ENCODE results near the gene SORBS1.

Gene SORBS1

DNA sequence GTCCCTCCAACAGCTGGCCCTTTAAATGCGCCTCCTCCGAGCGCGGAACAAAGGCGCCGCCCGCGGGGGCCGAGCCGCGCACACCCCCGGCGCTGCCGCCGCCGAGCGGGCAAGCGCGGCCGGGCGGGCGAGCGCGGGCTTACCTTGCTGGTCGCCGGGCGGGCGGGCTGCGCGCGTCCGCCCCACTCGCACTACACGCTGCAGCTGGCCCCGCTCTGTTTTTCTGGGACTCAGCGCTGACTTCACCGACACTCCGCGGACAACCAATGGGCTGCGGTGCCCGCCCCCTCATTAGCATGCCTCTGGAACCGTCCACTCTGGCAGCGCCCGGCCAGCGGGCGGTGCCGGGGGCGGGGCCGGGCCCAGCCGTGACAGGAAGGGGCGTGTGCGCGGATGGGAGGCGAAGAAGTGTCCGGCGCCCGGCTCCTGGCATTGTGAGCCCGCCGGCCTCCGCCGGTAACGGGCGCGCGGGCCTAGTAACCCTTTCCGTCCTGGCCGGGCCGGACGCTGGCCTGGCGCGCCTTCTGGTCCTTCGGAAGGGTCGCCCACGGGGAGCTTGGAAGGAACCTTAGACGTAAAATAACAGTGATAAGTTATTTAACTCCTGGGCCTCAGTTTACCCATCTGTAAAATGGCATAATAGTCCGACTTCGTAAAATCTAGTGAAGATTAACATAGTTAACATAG is at the start of gene SORBS1:
Gene SORBS1 (minus strand): TSS at position 195 of the 687 bp plus-strand sequence. CDS start 120,236 bp downstream, outside the sequence.
- DNase-seq (ENCODE audit: low read depth): peak; percentile 92

DNA sequence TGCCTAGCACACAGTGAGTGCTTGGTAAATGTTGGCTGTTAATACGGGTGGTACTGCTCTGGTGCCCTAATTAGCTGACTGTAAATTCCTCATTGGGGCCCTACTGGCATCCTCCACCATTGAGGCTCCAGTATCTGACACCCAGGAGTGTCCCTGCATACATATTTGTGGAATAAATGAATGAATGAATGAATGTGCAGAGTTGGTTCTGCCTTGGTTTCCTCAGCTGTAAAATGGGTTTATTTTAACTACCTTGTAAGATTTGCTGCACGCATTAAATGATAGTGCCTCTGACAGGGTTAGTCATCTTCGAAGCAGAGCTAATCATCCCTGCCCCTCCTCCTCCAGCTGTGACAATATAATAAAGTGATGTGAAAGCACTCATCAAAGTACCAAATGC is 49.6 kb upstream of the SORBS1 start:
- no peak for DNase-seq (ENCODE audit: low read depth)

DNA sequence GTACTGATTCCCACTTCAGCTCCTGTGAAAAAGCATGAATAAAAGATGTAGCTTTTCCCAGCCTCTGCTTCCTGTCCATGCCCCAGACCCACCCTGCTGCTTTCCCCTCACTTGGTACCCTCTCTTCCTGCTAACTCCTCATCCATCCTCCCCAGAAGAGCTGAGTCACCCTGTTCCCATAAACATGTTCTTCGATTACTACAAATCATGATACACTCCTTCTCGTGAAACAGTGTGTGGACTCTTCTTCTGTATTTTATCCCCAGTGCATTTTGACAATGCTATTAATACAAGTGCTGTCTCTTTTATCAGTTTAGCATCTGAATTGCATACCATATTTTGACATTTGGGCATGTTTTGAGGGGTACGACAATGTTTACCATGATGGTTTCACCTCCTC is 45.8 kb upstream of the SORBS1 start:
- DNase-seq (ENCODE audit: low read depth): no peak

DNA sequence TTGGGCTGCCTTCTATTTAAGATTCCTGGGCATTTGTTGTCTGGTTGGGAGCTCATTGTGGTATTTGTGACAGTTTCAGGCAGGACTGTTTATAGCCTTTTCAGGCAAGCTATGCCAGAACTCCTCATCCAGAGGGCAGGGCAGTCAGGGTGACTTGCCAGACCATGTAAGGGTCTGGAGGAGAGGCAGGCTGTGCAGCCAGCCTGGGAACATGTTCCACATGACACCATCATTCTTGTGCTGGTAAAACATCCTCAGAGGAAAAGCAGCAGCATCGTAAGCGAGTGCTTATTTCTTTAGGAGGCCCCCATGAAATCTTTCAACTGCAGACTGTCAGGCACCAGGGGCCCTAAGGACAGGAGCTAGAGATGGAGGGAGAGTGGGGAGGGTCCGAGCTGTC is 44.0 kb upstream of the SORBS1 start:
- DNase-seq (ENCODE audit: low read depth): no peak

DNA sequence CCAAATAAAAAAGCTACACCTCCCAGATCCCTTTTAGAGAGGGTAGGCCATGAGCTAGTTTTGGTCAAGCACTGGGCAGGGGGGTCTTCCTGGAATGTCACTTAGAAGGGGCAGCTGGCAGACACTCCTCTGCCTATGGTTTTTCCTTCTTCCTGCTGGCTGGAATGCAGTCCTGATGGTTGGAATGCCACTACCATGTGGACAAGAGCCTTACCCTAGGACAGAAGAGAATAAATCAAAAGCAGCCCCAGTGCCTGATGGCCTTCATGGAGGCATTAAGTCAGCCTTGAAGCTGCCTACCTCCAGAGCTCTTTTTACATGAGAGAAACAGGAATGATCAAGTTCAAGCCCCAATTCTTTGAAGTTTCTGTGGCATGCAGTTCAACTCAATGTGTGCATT is 43.5 kb upstream of the SORBS1 start:
- no peak for DNase-seq (ENCODE audit: low read depth)

DNA sequence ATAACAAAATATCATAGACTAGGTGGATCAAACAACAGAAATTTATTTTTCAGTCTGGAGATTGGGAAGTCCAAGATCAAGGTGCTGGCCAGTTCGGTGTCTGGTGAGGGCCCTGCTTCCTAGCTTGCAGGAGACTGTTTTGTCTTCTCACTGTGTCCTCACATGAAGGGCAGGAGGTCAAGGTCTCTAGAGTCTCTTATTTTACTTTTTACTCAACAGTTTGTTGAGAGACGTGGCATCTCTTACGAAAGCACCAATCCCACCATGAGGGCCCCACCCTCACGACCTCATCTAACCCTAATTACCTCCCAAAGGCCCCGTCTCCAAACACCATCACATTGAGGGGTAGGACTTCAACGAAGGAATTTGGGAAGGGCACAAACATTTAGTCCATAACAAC is 41.2 kb upstream of the SORBS1 start:
- no peak for DNase-seq (ENCODE audit: low read depth)

DNA sequence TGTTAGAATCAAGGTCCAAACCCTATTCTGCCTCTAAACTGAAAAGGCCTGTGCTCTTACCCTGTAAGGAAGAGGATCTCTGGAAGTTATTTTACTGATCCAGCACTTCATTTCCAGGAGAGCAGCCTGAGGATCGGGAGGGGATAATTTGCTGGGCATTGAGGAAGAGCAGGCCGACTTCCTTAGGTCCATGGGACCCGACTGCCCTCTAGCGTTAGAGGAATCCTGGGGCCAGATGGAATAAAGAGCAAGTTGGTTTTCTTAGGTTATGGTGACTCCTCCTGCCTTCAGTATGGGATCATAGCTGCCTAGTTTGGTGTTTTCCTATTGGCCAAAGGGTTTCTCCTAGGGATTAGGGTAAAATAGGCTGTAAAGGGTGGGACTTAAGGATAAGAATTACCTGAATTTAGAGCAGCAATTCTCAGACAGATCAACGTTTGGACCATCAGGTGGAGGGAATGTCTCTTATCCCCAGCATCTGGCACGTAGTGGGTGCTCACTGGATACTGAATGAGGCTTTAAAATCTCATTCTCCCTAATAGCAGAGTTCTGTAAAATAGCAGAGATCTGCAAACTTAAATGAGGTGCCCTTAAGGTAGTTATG is 40.0 kb upstream of the SORBS1 start:
- peak; percentile 76 for DNase-seq (ENCODE audit: low read depth)

DNA sequence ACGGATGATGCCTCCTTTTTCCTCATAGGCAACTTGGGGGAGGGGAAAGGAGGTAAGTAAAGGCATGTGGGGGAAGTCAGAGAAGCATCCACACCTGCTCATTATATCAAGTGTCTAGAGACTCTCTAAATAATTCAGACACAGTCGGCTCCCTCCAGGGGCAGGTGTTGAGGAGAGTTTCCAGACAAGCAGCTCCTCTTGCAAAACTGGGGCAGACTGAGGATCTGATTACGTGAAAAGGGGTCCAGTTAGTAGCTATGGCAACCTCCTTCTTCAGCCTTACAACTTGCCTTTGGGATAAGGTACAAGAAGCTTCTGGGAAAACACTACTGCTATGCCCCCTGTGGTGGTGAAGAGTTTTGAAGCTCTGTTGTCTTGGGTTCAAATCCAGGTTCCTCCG is 39.0 kb upstream of the SORBS1 start:
- DNase-seq (ENCODE audit: low read depth): no peak

DNA sequence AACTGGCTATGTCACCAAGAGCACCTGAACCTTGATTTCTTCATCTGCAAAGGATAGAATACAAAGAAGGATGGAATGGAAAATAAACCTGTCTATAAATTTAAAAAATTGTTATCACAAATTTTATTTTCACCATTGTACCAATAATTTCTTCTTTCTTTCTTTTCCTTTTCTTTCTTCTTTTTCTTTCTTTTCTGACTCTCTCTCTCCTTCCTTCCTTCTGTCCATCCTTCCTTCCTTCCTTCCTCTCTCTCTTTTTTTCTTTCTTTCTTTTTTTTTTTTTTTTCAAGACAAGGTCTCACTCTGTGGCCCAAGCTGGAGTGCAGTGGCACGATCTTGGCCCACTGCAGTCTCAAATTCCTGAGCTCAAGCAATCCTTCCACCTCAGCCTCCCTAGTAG is 36.6 kb upstream of the SORBS1 start:
- no peak for DNase-seq (ENCODE audit: low read depth)

DNA sequence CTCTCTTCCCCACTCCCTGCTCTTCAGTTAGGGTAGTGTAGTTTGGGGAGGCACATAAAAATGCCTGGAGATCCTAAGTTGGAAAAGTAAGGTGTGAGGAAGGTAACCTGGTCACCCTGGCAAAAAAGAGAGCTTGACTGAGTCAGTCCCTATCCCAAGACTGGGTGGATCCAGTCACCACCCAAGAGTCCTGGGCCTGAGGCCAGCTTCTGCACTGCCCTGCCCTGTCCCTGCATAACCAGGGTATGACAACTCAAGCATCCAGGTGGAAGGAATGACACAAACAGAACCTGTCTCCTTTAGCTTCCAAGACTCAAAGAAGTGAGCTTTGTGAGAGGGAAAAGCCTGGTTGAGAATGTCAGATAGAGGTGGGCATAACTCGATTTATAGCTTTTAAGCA is 26.9 kb upstream of the SORBS1 start:
- DNase-seq (ENCODE audit: low read depth): no peak

DNA sequence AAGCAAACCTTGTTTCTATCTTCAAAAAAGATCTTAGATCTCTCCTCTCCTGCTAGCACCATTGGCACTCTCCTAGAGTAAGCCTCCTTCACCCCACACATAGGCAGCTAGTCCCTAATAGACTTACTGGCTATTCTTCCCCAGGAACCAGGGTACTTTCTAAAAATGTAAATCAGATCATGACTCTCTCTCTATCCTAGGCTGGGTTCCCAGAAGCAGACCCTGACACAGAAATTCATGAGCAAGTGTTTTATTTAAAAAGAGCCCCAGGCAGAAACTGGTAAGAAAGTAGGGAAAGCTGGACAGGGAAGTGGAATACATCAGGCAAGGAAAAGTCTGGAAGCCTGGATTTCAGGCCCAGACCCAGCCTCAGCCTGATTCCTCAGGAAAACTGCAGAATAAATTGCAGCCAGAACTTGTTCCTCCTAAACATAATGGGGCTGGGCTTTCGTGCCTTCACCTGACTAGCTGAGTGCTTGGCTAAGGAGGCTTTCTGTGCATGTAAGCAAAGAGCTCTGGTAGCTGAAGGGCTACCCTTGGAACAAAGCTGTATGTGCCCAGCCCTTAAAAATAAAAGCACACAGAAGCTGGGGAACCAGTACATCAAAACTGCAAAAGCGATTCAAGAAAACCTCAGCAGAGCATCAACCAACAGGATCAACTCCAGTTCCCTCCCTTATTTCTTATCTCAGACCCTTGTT is 18.8 kb upstream of the SORBS1 start:
- no peak for DNase-seq (ENCODE audit: low read depth)

DNA sequence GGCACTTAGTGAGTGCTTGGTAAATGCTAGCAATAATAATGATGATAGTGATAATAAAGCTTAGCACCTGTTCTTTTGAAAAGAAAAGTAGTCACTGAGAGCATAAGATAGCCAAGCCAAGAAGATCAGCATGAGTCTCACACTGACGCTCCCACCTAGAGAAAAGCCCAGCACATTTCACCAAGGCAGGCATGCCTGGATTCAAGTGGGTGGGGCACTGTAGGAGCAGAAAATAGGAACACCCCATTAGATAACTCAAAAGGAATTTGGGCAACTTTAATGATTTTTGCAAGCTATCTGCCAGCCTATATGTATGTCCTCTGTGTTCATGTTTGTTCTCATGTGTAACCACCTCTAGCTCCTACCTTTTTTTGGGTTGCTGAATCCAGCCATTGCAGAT is 18.1 kb upstream of the SORBS1 start:
- no peak for DNase-seq (ENCODE audit: low read depth)

DNA sequence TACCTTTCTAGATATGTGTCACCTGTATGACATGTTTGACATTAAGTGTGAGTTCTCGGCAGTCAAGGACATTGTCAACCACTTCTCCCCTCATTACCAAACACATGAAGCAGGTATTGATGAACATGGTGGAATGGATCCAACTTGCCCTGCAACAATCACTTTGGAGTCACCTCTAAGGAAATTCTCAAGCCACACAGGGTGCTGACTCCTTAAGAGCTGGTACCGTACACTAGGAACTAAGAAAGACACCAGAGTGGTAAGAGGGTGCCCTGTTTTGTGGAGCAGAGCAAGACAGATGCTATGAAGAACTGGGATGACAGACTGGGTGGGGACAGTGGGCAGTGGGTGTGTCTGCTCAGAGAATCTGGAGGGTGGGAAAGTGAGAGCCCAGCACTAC is 17.4 kb upstream of the SORBS1 start:
- DNase-seq (ENCODE audit: low read depth): no peak

DNA sequence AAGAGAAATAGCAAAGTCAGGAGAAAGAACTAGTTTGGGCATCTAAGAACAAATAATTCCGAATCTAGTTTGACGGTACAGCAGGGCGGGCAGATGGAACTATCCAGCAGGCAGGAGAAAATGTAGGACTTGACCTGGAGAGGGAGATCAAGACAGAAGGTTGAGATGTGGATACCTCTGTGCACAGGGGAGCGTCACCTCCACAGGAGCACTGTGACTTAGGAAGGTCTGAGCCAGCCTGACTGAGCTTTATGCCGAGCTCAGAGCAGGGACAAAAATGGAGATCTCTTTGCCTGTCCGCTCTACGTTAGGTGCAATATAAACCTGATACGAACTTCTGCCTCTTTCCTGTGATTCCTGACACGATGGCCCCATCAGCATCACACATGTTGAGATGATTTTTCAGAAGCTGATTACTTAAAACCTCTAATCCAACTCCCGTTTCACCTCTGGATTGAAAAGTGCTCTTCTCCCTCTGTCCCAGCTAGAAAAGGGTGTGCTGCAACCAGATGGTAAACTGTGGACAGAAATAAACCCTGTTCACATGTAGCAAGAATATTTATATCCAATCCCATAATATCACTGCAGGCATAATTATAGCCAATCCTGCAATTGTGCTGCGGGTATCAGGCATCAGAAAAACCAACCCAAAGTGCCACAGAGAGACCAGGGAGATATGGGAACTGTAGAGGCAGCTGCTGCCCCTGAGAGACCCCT is 13.6 kb upstream of the SORBS1 start:
- no peak for DNase-seq (ENCODE audit: low read depth)

DNA sequence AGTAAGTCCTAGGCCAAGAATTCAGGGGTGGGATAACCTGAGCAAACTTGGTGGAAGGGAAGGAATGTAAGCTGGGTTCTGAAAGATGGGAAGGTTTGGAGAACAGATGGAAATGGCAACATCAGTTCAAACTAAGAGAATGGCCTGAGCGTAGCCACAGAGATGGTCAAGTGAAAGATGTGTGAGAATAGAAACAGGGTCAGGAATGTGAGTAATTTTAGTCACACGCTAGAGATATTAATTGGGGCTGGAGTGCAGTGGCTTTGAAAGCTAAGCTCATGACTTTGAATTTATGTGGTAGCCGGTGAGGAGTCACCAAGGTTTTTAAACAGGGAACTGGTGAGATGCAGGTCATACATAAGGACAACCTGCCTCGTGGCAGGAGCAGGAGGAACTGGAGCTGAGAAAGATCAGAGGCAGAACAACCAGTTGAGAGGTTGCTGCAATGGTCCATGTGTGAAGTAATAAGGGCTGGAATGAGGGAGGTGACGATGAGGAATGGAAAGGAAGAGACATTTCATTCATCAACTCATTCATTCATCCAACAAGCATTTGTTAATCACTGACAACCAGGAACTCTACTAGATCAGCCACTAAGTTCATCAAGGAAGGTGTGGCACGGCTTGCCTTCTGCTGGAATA is 12.9 kb upstream of the SORBS1 start:
- DNase-seq (ENCODE audit: low read depth): no peak

DNA sequence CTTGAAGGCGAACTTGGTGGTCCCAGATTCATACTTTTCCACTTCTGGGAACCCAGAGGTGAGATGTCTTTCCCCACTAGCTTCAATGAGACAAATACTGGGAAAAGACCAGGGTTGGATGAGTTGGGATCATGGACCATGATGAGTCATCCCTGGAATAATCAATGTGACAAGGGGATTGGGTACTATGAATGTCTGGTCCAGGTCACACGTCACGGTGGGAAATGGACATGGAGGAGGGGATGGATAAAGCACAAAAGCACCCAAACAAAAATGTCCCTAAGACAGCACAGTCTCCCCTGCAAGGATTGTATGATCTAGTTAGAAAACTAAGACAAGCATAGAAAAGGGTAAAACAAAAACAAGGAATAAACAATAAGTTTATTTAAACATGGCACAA is 12.4 kb upstream of the SORBS1 start:
- DNase-seq (ENCODE audit: low read depth): no peak

DNA sequence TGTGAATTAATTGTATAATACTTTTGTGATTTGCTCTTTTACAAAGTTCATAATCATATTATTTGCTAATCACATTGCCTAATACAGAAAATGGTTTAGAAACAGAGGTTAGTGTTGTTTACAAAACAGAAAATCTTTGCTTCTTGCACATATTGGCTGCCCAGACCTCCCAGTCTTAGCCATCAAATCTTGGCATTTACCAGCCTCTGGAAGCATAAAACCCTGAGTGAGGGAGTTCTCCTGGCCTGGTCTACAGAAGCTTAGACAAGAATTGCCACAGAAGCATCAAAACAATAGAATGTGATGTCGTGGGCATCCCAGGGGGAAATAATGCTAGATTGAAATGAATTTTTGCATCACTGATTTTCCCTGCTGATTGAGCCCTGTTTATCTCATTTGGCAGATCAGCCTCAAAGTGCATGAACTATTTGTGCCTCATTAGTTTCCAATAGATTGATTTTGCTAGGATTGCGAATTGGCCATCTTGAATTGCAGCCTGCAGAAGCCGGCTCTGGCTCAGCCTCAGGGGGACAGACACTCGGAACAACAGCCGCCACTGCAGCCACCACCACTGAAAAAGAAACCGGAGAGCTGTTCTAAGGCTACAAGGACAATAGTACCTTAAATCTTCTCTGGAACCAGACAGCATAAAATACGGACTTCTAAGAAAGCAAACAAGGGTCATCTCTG is 11.1 kb upstream of the SORBS1 start:
- no peak for DNase-seq (ENCODE audit: low read depth)

DNA sequence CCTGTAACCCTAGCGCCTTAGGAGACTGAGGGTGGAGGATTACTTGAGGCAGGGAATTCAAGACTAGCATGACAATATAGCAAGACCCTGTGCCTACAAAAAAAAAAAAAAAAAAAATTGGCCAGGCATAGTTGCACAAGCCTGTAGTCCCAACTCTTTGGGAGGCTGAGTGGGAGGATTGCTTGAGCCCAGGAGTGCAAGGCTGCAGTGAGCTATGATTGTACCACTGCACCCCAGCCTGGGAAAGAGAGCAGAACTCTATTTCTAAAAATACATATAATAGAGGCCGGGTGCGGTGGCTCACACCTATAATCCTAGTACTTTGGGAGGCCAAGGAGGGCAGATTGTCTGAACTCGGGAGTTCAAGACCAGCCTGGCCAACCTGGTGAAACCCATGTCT is 10.2 kb upstream of the SORBS1 start:
- no peak for DNase-seq (ENCODE audit: low read depth)

DNA sequence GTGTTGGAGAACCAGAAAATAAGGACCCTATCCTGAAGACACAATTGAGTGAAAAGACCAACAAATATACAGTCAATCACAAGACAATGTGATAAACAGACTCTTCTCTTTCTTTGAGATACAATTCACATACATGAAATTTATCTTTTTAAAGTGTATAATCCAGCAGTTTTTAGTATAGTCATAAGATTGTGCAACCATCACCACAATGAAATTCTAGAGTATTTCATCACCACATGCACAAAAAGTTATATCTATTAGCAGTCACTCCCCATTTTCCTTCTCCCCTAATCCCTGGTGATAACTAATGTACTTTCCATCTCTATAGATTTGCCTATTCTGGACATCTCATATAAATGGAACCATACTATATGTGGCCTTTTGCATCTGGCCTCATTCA is 8.2 kb upstream of the SORBS1 start:
- peak; percentile 6 for DNase-seq (ENCODE audit: low read depth)

DNA sequence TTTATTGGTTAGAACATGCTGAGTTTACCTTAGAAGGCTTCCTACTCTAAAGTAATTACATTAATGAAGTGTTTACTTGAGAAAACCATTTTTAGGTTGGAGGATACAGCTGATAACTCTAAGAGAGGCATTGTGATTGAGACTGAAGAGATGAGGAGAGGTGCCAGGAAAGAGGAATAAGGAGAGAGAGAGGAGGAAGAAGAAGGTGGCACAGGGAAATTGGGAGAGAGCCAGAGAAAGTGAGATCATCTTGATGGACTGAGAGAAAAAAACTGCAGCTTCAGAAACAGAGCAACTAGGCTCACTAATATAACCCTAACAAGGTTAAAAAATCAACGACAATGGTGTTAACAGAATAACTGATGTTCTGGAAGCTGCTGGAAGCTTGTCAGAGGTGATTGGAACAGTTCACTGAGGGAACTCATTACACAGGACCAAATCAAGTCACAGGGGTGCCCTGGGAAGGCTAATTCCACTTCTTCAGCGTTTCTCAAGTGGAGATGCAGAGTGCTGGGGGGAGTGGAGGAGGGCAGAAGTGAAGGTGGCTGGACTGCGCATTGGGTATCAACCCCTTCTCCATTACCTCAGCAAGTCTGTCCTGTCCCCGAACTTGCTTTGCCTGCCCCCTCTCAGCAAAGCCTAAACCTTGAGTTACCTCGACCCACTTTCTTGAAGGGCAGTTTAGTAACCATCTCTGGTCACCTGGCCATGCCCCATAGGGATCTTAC is 6.9 kb upstream of the SORBS1 start:
- no peak for DNase-seq (ENCODE audit: low read depth)

DNA sequence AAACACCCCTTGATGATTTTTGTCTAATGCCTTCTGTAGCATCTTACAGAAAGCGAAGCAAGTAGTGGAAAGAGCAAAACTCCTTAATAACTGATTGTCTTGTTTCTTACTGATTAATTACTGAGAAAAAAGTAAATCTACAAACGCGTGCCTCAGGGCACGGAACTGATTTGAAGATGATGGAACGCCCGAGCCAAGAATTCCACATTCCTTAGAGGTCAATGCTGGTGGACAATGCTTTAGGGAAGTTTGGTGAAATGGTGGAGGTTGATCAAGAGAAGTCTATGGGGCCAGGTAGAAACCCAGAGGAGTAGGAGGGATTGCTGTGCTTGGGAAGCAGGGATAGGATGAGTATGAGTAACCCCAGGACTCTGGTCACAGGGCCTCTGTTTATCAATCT is 5.0 kb upstream of the SORBS1 start:
- no peak for DNase-seq (ENCODE audit: low read depth)

All from stromal cell of bone marrow (primary cell).